GM10266 (cell line): ENCODE data around the gene GINS3.
A peak's percentile ranks its signal among the peaks of the same experiment; 100 is the strongest.
"Not testable (repeated sequence)": the region's sequence is repeated elsewhere in the genome, so short reads cannot be mapped to it uniquely, and the experiment has no call there.

ENCODE experiments used
- DNase-seq: peaks from one replicate; pipeline ENCODE4 v3.0.0; 2012; ENCODE audit errors: extremely low spot score
- CTCF ChIP-seq: IDR thresholded peaks from 2 replicates; pipeline ENCODE4 v1.5.1; 2012; ENCODE audit warnings: mild to moderate bottlenecking, low read depth; ENCODE audit not compliant: control insufficient read depth, insufficient read depth; ENCODE audit errors: missing control alignments

Gene GINS3

GRCh38 chr16:58389724-58390123 is 2.5 kb upstream of the GINS3 start:
- no peak for DNase-seq
- TF ChIP-seq CTCF, result no peak

GRCh38 chr16:58393138-58393504 is 850 bp downstream of the GINS3 start:
- DNase-seq, result peak; percentile 47
- TF ChIP-seq CTCF, result no peak

- DNase-seq, result not testable (repeated sequence)
These were observed 4.6 kb downstream of the GINS3 start for GRCh38 chr16:58396897-58397296.

GRCh38 chr16:58399718-58400633 is 7.7 kb downstream of the GINS3 start:
- no peak for DNase-seq
- no peak for TF ChIP-seq CTCF

GRCh38 chr16:58401305-58401704 is 9.0 kb downstream of the GINS3 start:
- DNase-seq, result not testable (repeated sequence)

GRCh38 chr16:58402796-58403195 is 10.5 kb downstream of the GINS3 start:
- no peak for DNase-seq
- TF ChIP-seq CTCF, result no peak

- DNase-seq, result no peak
- TF ChIP-seq CTCF, result no peak
These were observed 17.2 kb downstream of the GINS3 start for GRCh38 chr16:58409316-58409973.

GRCh38 chr16:58411336-58411735 is 19.1 kb downstream of the GINS3 start:
- no peak for TF ChIP-seq CTCF
- DNase-seq, result no peak
